ENCODE measurements around the gene KIT.

The KIT gene

GRCh38 chr4:54708339-54709279, 50.9 kb downstream of the KIT start:
- H4K20me1 ChIP-seq (ENCODE audit: insufficient read depth, low read length) = no peaks in the 10 kb centered on the region
- H3K36me3 ChIP-seq (ENCODE audit: insufficient read depth, low read length) = no peaks in the 10 kb centered on the region
- H3F3A ChIP-seq (ENCODE audit: insufficient read depth, low read length) = no peaks in the 10 kb centered on the region
- no peaks in the 10 kb centered on the region for H3K27me3 ChIP-seq (ENCODE audit: insufficient read depth, low read length)
- no peaks in the 10 kb centered on the region for H3K9me2 ChIP-seq (ENCODE audit: low read depth, low read length)
- H3K9ac ChIP-seq (ENCODE audit: low read length) = no peak overlapping the region
- no peak overlapping the region for H3K4me2 ChIP-seq (ENCODE audit: low read length)
- no peaks in the 10 kb centered on the region for H3K4me1 ChIP-seq (ENCODE audit: insufficient read depth, low read length, severe bottlenecking)
- no peak overlapping the region for H3K4me3 ChIP-seq (ENCODE audit: low read depth, low read length, poor library complexity, severe bottlenecking)
- no peaks in the 10 kb centered on the region for H3K9me3 ChIP-seq (ENCODE audit: low read length)
- no peak for TF ChIP-seq EZH2 (IDR thresholded peaks at IDR 0.05; ENCODE audit: borderline replicate concordance, low read length)
- TF ChIP-seq, protein P1, sequence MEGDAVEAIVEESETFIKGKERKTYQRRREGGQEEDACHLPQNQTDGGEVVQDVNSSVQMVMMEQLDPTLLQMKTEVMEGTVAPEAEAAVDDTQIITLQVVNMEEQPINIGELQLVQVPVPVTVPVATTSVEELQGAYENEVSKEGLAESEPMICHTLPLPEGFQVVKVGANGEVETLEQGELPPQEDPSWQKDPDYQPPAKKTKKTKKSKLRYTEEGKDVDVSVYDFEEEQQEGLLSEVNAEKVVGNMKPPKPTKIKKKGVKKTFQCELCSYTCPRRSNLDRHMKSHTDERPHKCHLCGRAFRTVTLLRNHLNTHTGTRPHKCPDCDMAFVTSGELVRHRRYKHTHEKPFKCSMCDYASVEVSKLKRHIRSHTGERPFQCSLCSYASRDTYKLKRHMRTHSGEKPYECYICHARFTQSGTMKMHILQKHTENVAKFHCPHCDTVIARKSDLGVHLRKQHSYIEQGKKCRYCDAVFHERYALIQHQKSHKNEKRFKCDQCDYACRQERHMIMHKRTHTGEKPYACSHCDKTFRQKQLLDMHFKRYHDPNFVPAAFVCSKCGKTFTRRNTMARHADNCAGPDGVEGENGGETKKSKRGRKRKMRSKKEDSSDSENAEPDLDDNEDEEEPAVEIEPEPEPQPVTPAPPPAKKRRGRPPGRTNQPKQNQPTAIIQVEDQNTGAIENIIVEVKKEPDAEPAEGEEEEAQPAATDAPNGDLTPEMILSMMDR (IDR thresholded peaks at IDR 0.05; ENCODE audit: low read length) = no peak
- H2AFZ ChIP-seq (ENCODE audit: low read length) = no peak overlapping the region
- no peaks in the 10 kb centered on the region for H3K79me2 ChIP-seq (ENCODE audit: insufficient read depth, low read length)
- no peak overlapping the region for H3K27ac ChIP-seq (ENCODE audit: low read depth, low read length, poor library complexity, severe bottlenecking)

DNA sequence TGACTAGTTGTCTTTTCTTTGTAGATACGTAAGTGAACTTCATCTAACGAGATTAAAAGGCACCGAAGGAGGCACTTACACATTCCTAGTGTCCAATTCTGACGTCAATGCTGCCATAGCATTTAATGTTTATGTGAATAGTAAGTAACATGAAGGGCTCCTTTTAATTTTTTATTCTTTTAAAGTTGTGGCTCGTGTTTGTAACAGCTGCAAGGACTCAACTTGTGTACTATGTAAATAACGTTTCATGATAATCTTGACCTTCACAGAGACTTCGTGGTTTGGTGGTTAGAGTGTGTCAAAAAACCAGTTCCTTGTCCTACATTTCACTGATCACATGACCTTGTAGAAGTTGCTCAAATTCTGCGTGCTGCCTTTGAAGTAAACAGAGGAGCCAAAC, 51.6 kb downstream of the KIT start:
- no peak overlapping the region for H3K9ac ChIP-seq (ENCODE audit: low read length)
- no peak for TF ChIP-seq EZH2 (IDR thresholded peaks at IDR 0.05; ENCODE audit: borderline replicate concordance, low read length)
- TF ChIP-seq, protein P1 (IDR thresholded peaks at IDR 0.05; ENCODE audit: low read length) = no peak
- H3K9me3 ChIP-seq (ENCODE audit: low read length) = no peaks in the 10 kb centered on the region
- no peaks in the 10 kb centered on the region for H3F3A ChIP-seq (ENCODE audit: insufficient read depth, low read length)
- no peak overlapping the region for H2AFZ ChIP-seq (ENCODE audit: low read length)
- no peak overlapping the region for H3K4me2 ChIP-seq (ENCODE audit: low read length)
- no peaks in the 10 kb centered on the region for H3K4me1 ChIP-seq (ENCODE audit: insufficient read depth, low read length, severe bottlenecking)
- H3K9me2 ChIP-seq (ENCODE audit: low read depth, low read length) = no peaks in the 10 kb centered on the region
- H3K79me2 ChIP-seq (ENCODE audit: insufficient read depth, low read length) = no peaks in the 10 kb centered on the region
- no peak overlapping the region for H3K4me3 ChIP-seq (ENCODE audit: low read depth, low read length, poor library complexity, severe bottlenecking)
- H3K27ac ChIP-seq (ENCODE audit: low read depth, low read length, poor library complexity, severe bottlenecking) = no peak overlapping the region
- no peaks in the 10 kb centered on the region for H4K20me1 ChIP-seq (ENCODE audit: insufficient read depth, low read length)
- no peaks in the 10 kb centered on the region for H3K27me3 ChIP-seq (ENCODE audit: insufficient read depth, low read length)
- no peaks in the 10 kb centered on the region for H3K36me3 ChIP-seq (ENCODE audit: insufficient read depth, low read length)

- no peak for TF ChIP-seq EZH2 (IDR thresholded peaks at IDR 0.05; ENCODE audit: borderline replicate concordance, low read length)
- TF ChIP-seq, protein P1 (IDR thresholded peaks at IDR 0.05; ENCODE audit: low read length) = no peak
- no peaks in the 10 kb centered on the region for H3K9me3 ChIP-seq (ENCODE audit: low read length)
- H3K4me2 ChIP-seq (ENCODE audit: low read length) = no peak overlapping the region
- H4K20me1 ChIP-seq (ENCODE audit: insufficient read depth, low read length) = no peaks in the 10 kb centered on the region
- H3K4me3 ChIP-seq (ENCODE audit: low read depth, low read length, poor library complexity, severe bottlenecking) = no peak overlapping the region
- H2AFZ ChIP-seq (ENCODE audit: low read length) = no peak overlapping the region
- no peaks in the 10 kb centered on the region for H3K79me2 ChIP-seq (ENCODE audit: insufficient read depth, low read length)
- no peaks in the 10 kb centered on the region for H3K4me1 ChIP-seq (ENCODE audit: insufficient read depth, low read length, severe bottlenecking)
- no peaks in the 10 kb centered on the region for H3F3A ChIP-seq (ENCODE audit: insufficient read depth, low read length)
- no peak overlapping the region for H3K9ac ChIP-seq (ENCODE audit: low read length)
- peaks cover 4% of the 10 kb centered on the region; the same call in 1 of the 2 replicates for H3K27me3 ChIP-seq (ENCODE audit: insufficient read depth, low read length)
- H3K9me2 ChIP-seq (ENCODE audit: low read depth, low read length) = no peaks in the 10 kb centered on the region
- H3K36me3 ChIP-seq (ENCODE audit: insufficient read depth, low read length) = no peaks in the 10 kb centered on the region
- no peak overlapping the region for H3K27ac ChIP-seq (ENCODE audit: low read depth, low read length, poor library complexity, severe bottlenecking)
Measured at GRCh38 chr4:54712206-54712605, 54.4 kb downstream of the KIT start.

All from OCI-LY1 (cell line).